Right ventricle myocardium inferior (tissue), 1 donor: ENCODE measurements around the gene NPAS2. TPM values are rescaled to one million over a fixed set of nuclear protein-coding genes. Genes with fewer than 3 reads are reported as not detected.

Experiments
- ATAC-seq: fragments of 200-7000 bp; cut with Tn5 transposase; one replicate; pipeline ENCODE4 v1.9.1; 2020; ENCODE audit warnings: mild to moderate bottlenecking, moderate library complexity
- DNase-seq: peaks from one replicate; pipeline ENCODE4 v3.0.0; 2021; ENCODE audit errors: missing footprints
- intact Hi-C: fragments of 100-400 bp; cut with DNase I; formaldehyde crosslinking; loops from one replicate; pipeline ENCODE4 v1.11.0; 2022
- total RNA-seq: library from RNA; stranded (reverse); fragmentation: NEBNext Ultra II Directional; extraction: Animal tissue kit (Norgen Biotek cat#: 25700); gene quantifications from one replicate; pipeline ENCODE4 v1.2.1, GENCODE V29; 2021
- donor health status: DM: no; HTN: yes; CAD: no; lungs with severe emphysema.

NPAS2 gene
- total RNA-seq, 1 donor from 2014 or later: 38.0 TPM

DNA sequence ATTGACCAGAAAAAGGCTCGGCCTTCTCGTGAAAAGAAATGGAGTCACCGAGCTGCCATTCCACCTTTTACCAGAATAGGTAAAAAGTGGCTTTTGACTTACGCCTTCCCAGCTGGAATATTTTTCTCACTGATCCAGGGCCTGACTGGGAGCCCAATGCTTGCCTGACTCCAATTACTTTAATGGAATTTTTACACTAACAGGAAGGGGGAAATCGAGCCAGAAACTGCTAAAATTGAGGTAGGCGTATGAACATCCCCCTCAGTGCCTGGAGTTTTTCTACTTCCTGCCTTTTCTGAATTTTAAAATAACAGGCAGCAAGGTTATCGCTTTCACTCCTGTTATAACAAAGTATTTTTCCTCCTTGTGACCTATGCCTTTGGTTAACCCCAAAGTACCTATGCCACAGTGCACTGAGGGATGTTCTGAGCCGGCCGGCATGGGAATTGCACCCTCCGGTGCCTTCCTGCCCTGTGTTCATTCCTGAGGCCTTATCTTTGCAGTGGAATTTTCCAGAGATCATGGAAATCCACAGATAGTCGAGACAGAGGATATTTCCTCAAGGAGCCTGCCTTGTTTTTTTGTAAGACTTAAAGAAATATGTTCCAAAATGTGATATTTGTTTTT is 163.9 kb downstream of the NPAS2 start:
- DNase-seq: no peak
- no peak for ATAC-seq
- intact Hi-C loops: loop anchor here (2.0 kb wide), 1 partner anchor 377 kb away; no protein-coding TSS in a partner anchor

DNA sequence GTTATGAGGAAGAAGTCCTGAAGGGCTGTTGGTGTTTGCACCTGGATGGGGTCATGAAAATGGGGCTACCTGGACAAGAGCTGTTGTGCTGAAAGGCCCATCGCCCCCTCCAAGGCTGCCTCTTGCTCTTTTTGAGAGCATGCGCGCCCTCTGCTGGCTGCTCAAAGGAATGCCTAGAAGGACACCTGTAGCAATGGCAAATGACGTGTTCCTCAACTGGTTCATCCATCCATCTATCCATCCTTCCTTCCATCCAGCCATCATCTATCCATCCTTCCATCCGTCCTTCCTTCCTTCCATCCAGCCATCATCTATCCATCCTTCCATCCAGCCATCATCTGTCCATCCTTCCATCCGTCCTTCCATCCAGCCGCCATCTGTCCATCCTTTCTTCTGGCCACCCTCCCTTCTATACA is 165.0 kb downstream of the NPAS2 start:
- peak; percentile 66 for ATAC-seq
- intact Hi-C loops: loop anchor here (1.0 to 5.0 kb wide), 3 partner anchors 163 to 378 kb away; partner anchors contain the start of gene NPAS2

DNA sequence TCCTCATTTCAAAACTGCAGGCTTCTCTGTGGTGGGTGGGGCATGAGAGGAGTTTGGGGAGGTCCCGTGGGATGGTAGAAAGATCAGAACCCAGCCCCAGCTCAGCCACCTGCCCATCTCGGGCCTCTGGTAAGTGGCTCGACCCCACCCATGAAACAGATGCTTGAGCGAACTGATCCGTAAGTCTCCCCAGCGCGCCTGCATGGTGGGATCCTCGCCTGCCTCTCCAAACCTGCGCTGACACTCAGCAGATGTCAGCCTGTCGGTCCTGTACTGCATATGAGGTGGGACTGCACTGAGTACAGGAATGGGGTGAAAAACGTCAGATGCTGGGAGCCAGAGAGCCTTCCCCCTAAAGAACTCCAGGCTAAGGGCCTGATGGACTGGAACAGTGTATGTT is 166.2 kb downstream of the NPAS2 start:
- DNase-seq: no peak
- intact Hi-C loops: loop anchor here (5.0 kb wide), 1 partner anchor 164 kb away; the partner anchor contains the start of gene NPAS2
- ATAC-seq: no peak

More for the DNA sequence above, 165.0 kb downstream of the NPAS2 start:
- DNase-seq: peak; percentile 90

DNA sequence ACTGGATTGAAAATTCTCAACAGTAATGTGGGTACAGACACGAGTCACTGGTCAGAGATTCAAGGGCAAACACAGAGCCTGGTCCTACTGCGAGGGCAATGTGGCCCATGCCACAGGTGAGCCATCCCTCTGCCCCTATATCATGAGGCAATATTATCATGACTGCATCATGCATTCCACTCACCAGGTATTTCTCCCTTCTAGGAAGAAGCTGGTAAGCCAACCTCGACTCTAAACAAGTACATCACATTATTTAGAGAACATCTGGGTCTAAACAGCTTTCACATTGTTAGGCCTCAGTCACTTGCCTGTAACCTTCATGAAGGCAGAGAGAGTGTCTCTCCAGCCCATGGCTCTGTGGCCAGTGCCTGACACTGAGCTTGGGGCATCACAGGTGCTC is 167.6 kb downstream of the NPAS2 start:
- ATAC-seq (no peak), DNase-seq (no peak)
- intact Hi-C loops: loop anchor here (5.0 kb wide), 1 partner anchor 165 kb away; the partner anchor contains the start of gene NPAS2

DNA sequence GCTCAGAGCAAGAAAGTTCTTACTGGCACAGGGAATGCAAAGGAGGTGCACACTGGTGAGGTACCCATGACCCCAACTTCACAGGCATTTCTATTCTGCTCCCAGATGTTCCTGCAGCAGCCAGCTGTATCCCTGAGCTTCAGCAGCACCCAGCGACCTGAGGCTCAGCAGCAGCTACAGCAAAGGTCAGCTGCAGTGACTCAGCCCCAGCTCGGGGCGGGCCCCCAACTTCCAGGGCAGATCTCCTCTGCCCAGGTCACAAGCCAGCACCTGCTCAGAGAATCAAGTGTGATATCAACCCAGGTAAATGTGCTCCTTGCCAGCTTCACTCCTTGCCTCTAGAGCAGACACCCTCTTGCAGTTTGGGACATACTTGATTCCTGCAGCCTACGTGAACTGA is 168.0 kb downstream of the NPAS2 start:
- ATAC-seq (no peak), DNase-seq (no peak)
- intact Hi-C loops: loop anchor here (5.0 kb wide), 1 partner anchor 166 kb away; the partner anchor contains the start of gene NPAS2

DNA sequence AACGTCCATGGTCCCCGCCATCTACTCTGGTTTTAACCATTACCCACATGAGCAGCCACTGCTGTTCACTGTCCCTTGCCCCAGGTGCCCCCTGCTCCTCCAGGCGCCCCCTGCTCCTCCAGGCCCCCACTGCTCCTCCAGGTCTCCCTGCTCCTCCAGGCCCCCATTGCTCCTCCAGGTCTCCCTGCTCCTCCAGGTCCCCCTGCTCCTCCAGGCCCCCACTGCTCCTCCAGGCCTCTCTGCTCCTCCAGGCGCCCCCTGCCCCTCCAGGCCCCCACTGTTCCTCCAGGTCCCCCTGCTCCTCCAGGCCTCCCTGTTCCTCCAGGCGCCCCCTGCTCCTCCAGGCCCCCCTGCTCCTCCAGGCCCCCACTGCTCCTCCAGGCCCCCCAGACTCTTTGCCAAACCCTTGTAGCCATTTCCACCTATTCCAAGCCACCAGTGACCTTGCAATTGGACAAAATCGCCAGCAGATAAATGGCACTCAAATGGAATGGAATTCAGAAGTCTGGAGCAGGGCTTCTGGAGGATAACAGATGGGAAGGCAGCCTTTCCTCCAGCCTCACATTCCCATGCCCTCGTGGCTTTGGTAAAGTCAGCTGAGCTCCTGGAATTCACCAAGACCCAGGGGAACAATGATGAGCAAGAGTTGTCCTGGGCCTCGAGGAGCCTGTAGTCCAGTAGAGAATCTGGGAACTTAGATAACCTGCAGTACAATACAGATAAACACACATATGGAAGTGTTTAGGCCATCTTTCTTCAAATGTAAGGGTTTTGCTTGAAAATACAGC is 168.9 kb downstream of the NPAS2 start:
- no peak for DNase-seq
- intact Hi-C loops: loop anchor here (5.0 kb wide), 1 partner anchor 167 kb away; the partner anchor contains the start of gene NPAS2
- ATAC-seq: no peak

DNA sequence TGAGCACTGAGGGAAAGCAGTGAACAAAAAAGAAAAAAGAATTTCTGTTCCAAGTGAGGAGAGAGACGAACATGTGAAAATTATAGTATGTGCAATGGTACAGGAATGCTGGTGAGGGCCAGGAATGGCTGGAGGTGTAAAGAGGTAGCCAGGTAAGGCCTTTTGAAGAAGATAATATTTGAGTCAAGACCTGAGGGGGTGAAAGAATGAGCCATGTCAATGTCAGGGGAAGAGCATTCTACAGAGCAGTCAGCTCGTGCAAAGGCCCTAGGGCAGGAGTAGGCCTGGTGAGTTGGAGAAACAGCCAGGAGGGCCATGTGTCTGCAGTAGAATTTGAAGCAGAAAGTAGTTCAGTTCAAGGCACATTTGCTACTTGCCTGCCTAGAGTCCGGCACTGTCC is 169.7 kb downstream of the NPAS2 start:
- no peak for ATAC-seq
- intact Hi-C loops: loop anchor here (5.0 kb wide), 1 partner anchor 167 kb away; the partner anchor contains the start of gene NPAS2
- no peak for DNase-seq

DNA sequence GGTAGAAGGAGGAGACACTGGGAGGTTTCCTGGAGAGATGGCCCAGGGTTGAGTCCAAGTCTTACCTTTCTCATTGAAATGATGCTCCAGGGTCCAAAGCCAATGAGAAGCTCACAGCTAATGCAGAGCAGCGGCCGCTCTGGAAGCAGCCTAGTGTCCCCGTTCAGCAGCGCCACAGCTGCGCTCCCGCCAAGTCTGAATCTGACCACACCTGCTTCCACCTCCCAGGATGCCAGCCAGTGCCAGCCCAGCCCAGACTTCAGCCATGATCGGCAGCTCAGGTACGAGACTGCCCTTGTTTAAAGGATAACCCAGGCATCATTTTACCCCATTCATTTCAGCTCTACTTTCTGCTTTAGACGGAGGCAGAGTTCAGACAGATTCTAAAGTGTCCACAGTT is 170.2 kb downstream of the NPAS2 start:
- no peak for ATAC-seq
- intact Hi-C loops: no loop called here
- no peak for DNase-seq

DNA sequence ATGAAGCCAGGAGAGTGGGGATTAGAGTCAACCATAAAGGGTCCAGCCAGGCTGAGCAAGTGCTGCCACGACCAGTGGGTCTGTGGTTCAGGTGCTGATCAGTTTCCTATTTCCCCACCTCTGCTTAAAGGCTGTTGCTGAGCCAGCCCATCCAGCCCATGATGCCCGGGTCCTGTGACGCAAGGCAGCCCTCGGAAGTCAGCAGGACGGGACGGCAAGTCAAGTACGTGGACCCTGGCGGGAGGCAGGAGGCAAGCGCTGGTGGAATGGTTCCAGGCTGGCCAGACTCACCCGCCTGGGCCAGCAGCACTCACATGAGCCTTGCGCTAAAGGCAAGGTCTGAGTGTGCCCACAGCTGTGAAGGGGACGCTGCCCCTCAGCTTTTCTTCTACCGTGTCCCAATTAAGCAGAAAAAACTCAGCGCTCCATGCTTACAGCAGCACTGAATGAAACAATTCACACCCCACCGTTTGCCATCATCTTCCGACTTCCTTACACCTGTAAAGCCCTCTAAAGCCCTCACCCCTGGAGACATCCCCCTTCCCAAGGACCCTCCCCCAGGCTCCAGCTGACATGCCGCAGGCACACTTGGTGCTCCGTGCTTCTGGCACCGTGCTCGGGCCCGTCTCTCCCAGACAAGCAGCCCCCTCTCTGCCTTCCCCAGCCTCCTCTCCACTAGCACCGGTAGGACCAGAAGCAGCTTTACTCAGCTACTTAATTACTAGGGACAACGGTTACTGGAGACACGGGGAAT is 170.9 kb downstream of the NPAS2 start:
- DNase-seq: no peak
- no peak for ATAC-seq
- intact Hi-C loops: no loop called here

DNA sequence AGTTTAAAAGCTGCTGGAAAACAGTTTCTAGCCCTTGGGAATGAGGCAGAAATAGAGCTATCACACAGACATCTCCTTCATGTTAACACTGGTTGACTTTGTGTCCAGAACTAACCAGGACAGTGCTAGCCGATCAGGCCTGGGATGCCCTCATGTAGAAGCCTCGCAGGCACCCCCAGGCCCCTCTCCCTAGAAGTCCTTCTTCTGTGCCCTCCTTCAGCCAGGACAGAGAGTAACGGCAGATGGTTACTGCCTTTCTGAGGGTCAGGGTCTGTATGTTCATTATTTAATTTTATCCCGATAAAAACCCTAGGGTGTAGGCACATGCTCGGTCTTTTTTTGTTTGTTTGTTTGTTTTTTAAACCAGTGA is 171.4 kb downstream of the NPAS2 start:
- ATAC-seq: no peak
- DNase-seq: no peak
- intact Hi-C loops: no loop called here

DNA sequence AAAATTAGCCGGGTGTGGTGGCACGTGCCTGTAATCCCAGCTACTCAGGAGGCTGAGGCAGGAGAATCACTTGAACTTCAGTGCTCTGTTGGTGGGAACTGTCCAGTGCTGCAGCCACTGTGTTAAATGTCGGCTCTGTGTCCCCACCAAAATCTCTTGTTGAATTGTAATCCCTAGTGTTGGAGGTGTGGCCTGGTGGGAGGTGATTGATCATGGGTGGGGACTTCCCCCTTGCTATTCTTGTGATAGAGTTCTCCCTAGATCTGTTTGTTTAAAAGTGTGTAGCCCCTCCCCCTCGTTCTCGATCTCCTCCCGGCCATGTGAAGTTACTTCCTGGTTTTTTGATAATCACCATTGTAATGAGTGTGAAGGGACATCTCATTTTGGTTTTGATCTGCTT is 172.3 kb downstream of the NPAS2 start:
- no peak for DNase-seq
- no peak for ATAC-seq
- intact Hi-C loops: no loop called here

DNA sequence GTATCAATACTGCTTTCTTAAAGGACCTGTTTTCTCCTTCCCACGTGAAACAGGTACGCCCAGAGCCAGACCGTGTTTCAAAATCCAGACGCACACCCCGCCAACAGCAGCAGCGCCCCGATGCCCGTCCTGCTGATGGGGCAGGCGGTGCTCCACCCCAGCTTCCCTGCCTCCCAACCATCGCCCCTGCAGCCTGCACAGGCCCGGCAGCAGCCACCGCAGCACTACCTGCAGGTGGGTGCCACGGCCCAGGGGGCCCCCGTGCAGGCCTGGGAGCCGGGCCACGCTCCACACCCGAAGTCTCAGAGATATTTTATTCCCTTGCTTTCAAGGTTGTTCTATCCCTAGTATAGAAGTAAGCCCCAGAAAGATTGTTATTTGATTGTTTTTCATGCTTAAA is 173.4 kb downstream of the NPAS2 start:
- no peak for ATAC-seq
- DNase-seq: no peak
- intact Hi-C loops: no loop called here

DNA sequence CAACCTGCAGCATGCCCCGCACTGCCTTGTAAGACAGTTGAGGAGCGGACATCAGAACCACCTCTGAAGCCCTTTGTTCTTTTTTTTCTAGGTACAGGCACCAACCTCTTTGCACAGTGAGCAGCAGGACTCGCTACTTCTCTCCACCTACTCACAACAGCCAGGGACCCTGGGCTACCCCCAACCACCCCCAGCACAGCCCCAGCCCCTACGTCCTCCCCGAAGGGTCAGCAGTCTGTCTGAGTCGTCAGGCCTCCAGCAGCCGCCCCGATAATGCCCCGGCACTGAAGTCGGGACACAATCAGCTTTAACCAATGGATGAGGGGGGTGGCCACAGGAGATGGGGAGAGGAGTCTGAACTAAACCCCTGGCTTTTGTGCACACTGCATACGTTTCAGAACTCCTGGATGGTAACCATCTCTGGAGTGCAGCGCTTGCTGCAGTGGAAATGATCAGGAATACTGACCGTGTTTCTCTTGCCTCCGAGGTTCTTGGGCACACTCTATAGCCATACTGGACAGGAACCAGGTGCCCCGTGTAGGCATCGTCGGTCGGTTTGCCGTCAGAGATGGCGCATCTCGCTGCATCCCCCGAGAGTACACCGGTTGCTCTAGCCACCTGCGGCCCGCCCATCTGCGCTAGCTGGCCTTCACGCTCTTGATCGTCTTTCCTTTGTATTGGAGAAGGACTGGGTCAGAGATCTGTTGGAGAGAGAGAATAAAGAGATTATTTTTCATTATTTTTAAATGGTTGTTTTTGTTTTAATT is 175.6 kb downstream of the NPAS2 start:
- ATAC-seq: no peak
- intact Hi-C loops: no loop called here

DNA sequence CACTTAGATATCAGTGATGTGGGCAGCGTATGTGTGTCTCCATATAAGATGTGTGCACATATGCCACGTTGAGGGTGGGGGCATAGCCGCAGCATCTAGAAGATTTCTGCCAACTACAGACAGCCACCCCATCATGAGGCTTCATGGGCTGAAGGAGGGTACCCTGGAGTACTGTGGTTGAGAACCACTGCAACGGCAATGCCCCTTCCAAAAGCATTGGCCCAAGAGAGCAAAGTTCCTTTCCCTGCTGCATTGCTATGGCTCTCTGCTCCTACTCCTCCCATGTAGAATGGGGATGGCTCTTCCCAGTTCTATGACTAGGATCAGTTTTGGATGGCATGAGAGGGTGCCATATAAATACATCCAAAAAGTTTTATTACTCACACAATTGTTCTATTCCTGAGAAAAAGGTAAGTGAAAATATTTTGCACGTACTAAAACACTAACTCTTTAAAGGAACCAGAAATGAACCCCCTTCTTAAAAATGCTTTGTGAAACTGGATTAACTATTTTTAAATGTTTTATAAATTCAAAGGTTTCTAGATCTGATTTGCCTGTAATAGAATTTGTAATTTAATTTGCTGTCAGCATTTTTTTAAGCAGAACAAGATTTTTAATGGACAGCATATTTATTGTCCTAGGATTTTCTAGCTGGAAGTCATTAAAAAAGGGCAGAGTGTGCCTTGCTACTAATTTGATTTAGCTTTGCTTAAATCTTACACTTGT is 177.7 kb downstream of the NPAS2 start:
- DNase-seq (no peak), ATAC-seq (no peak)
- intact Hi-C loops: no loop called here

More for the DNA sequence above, 175.6 kb downstream of the NPAS2 start:
- no peak for DNase-seq

DNA sequence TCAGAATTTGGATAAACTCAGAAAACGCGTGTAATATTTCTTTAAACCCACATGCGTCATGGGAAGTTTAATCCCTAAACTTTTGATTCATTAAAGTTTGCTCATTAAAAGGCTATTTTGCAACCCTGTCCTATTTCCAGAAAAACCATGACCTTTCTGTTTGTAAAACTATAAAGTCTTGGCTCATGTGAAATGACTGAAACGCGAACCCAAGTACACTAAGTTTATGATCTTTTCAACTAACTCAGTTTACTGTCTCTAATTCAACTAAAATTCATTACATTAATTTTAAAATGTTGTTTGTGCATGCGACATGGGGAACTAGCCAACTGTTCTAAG is 178.3 kb downstream of the NPAS2 start:
- intact Hi-C loops: no loop called here
- no peak for ATAC-seq
- DNase-seq: no peak

DNA sequence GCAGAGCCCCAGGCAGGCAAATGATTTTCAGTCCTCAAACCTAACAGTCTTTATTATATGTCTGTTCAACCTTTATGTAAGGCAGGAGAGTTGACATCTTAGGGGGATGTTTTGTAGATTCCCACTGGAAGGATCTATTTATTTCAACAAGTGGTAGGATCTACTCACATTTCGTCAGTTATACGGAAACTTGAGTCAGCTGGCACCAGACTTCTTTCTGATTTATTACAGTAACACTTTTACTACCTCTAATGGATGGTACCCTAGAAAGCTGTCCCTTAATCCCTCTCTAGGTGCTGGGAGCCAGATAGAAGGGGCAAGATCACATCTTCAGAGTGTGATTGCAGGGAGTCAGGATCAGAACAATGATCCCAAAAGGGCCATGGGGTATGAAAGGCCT is 180.1 kb downstream of the NPAS2 start:
- intact Hi-C loops: no loop called here
- DNase-seq: no peak
- ATAC-seq: no peak

DNA sequence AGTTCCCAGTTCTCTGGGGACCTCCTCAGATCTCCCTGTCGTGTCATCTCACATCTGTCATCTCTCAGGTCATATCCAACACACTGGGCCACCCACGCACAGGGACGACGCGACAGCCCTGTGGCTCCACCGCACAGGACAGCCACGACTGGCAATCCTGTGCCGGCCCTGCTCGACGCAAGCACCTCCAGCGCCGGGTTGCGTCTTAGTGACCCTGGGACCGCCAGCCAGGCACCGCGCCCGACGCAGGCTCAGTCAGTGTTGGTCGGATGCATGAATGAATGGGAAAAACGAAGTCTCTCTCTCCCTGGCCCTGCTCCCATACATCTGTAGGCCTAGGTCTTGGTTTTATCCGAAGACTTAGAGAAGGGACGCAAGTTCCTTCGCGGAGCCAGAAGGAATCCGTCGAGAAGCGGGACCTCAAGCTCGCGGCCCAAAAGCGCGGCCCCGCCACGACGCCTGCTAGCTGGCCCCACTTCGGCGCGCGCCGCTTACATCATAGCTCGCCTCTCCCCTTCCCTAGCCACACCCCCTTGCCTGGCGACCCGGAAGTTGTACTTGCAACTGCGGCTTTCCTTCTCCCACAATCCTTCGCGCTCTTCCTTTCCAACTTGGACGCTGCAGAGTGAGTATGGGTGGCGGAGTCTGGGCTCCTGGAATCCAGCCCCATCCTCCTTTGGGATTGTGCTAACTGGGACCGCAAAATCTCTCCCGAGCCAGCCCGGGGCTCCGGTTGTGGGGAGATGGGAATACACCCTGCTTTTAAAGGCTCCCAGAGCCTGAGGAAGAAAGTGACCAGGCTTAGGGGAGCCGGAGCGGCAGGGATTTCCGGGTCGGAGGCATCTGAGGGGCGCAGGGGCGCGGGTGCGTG is 182.0 kb downstream of the NPAS2 start, which contains the start of gene RPL31:
RPL31 (plus strand) TSS at position 599 of the 871 bp plus-strand sequence. CDS start 413 bp downstream, outside the sequence.
- intact Hi-C loops: no loop called here
- DNase-seq (peak; percentile 99), ATAC-seq (peak; percentile 97)
